Progenitor cell of endocrine pancreas (in vitro differentiated cells): Measurements from ENCODE around the gene B4GALT5. TPM values are rescaled to one million over a fixed set of nuclear protein-coding genes. Genes with fewer than 3 reads are reported as not detected.

Source experiments
- DNase-seq: peaks from one replicate; pipeline ENCODE4 v3.0.0; 2021; ENCODE audit warnings: low spot score; ENCODE audit not compliant: unreplicated experiment
- H3K27ac Mint-ChIP-seq: 2 replicates; pipeline ENCODE4 v1.8.0; 2021; ENCODE audit warnings: mild to moderate bottlenecking, moderate library complexity, mixed read lengths
- H3K27me3 Mint-ChIP-seq: 2 replicates; pipeline ENCODE4 v1.8.0; 2021; ENCODE audit warnings: mixed read lengths
- H3K36me3 Mint-ChIP-seq: 2 replicates; pipeline ENCODE4 v1.8.0; 2022; ENCODE audit warnings: mixed read lengths; ENCODE audit not compliant: insufficient read depth
- H3K4me1 Mint-ChIP-seq: 2 replicates; pipeline ENCODE4 v1.8.0; 2021; ENCODE audit warnings: low read depth, mixed read lengths
- H3K4me3 Mint-ChIP-seq: 2 replicates; pipeline ENCODE4 v1.8.0; 2021; ENCODE audit warnings: low read depth, mild to moderate bottlenecking, moderate library complexity, mixed read lengths
- H3K9me3 Mint-ChIP-seq: 2 replicates; pipeline ENCODE4 v1.8.0; 2021; ENCODE audit warnings: low read depth, mixed read lengths
- total RNA-seq: library from RNA; stranded (reverse); gene quantifications from 2 replicates; pipeline ENCODE4 v1.2.1, GENCODE V29; 2021
- TF ChIP-seq, protein P1 (sequence below): fragments of 200-600 bp; sonication (generic); IDR thresholded peaks from one replicate; pipeline ENCODE4 v1.5.0; 2021; ENCODE audit warnings: antibody characterized with exemption, mild to moderate bottlenecking; ENCODE audit not compliant: unreplicated experiment

The B4GALT5 gene
- total RNA-seq, 1 donor from 2014 or later = 58.6 TPM

- H3K9me3 Mint-ChIP-seq = no peaks in the 10 kb centered on the region
- no peak overlapping the region for H3K27ac Mint-ChIP-seq
- no peaks in the 10 kb centered on the region for H3K4me1 Mint-ChIP-seq
- H3K4me3 Mint-ChIP-seq = no peak overlapping the region
- H3K27me3 Mint-ChIP-seq = peaks cover 4% of the 10 kb centered on the region
- no peak for DNase-seq
- no peaks in the 10 kb centered on the region for H3K36me3 Mint-ChIP-seq
- TF ChIP-seq, protein P1, sequence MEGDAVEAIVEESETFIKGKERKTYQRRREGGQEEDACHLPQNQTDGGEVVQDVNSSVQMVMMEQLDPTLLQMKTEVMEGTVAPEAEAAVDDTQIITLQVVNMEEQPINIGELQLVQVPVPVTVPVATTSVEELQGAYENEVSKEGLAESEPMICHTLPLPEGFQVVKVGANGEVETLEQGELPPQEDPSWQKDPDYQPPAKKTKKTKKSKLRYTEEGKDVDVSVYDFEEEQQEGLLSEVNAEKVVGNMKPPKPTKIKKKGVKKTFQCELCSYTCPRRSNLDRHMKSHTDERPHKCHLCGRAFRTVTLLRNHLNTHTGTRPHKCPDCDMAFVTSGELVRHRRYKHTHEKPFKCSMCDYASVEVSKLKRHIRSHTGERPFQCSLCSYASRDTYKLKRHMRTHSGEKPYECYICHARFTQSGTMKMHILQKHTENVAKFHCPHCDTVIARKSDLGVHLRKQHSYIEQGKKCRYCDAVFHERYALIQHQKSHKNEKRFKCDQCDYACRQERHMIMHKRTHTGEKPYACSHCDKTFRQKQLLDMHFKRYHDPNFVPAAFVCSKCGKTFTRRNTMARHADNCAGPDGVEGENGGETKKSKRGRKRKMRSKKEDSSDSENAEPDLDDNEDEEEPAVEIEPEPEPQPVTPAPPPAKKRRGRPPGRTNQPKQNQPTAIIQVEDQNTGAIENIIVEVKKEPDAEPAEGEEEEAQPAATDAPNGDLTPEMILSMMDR = no peak
Observed at GRCh38 chr20:49751397-49751736, 37.7 kb upstream of the B4GALT5 start.

GRCh38 chr20:49750611-49751396 is 37.1 kb upstream of the B4GALT5 start:
- Mint-ChIP-seq H3K27ac (no peak overlapping the region), H3K27me3 (peaks cover 4% of the 10 kb centered on the region), H3K4me3 (no peak overlapping the region), H3K4me1 (no peaks in the 10 kb centered on the region), H3K9me3 (no peaks in the 10 kb centered on the region), H3K36me3 (no peaks in the 10 kb centered on the region)
- DNase-seq = no peak
- TF ChIP-seq, protein P1 = no peak

DNA sequence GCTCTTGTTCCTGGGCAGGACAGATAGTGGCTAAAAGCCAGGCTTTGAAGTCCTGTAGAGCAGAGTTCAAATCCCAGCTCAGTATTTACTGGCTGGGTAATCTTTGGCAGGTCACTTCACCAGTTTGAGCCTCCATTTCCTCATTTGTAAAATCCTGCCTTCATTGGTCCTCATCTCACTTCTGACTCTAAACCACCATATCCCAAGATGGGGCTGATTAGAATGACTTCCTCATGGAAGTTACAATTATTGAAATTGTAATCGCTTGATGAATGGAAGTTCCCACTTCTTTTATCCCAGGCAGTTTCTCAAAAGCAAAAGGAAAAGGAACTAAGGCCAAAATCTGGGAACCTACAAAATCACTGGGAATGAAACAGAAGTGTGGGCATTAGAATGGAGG is 35.9 kb upstream of the B4GALT5 start:
- Mint-ChIP-seq H3K27ac (no peak overlapping the region), H3K9me3 (no peaks in the 10 kb centered on the region), H3K4me3 (no peak overlapping the region), H3K27me3 (peaks cover 4% of the 10 kb centered on the region), H3K36me3 (no peaks in the 10 kb centered on the region), H3K4me1 (no peaks in the 10 kb centered on the region)
- TF ChIP-seq, protein P1 = no peak
- no peak for DNase-seq

GRCh38 chr20:49748525-49748838 is 34.8 kb upstream of the B4GALT5 start:
- TF ChIP-seq, protein P1 = no peak
- Mint-ChIP-seq H3K27me3 (peaks cover 4% of the 10 kb centered on the region), H3K9me3 (no peaks in the 10 kb centered on the region), H3K4me3 (no peak overlapping the region), H3K36me3 (no peaks in the 10 kb centered on the region), H3K27ac (no peak overlapping the region), H3K4me1 (no peaks in the 10 kb centered on the region)
- DNase-seq = no peak

- H3K27me3 Mint-ChIP-seq = peaks cover 4% of the 10 kb centered on the region
- H3K27ac Mint-ChIP-seq = no peak overlapping the region
- H3K36me3 Mint-ChIP-seq = no peaks in the 10 kb centered on the region
- no peak for DNase-seq
- H3K4me1 Mint-ChIP-seq = peaks cover 2% of the 10 kb centered on the region
- no peak overlapping the region for H3K4me3 Mint-ChIP-seq
- TF ChIP-seq, protein P1 = no peak
- no peaks in the 10 kb centered on the region for H3K9me3 Mint-ChIP-seq
Observed at GRCh38 chr20:49747707-49748524, 34.2 kb upstream of the B4GALT5 start.
